Mucosa of descending colon (tissue), 3 donors: Measurements from ENCODE around the gene ALPI. TPM values are rescaled to one million over a fixed set of nuclear protein-coding genes. Genes with fewer than 3 reads are reported as not detected.

Source experiments
- ATAC-seq: fragments of 200-7000 bp; cut with Tn5 transposase; one replicate; pipeline ENCODE4 v1.9.1; 2020; ENCODE audit warnings: mild to moderate bottlenecking, moderate library complexity
- DNase-seq, 3 donors: peaks; one replicate each; pipeline ENCODE4 v3.0.0-alpha.2; 2020
- H3K36me3 ChIP-seq: fragments of 200-600 bp; one replicate; pipeline ENCODE4 v1.8.0; 2021; ENCODE audit warnings: low read depth, mild to moderate bottlenecking
- H3K4me1 ChIP-seq: fragments of 200-600 bp; one replicate; pipeline ENCODE4 v1.8.0; 2021; ENCODE audit warnings: low read depth, mild to moderate bottlenecking
- H3K4me3 ChIP-seq: fragments of 200-600 bp; one replicate; pipeline ENCODE4 v1.8.0; 2021; ENCODE audit warnings: mild to moderate bottlenecking
- H3K9me3 ChIP-seq: fragments of 200-600 bp; one replicate; pipeline ENCODE4 v1.8.0; 2021; ENCODE audit warnings: mild to moderate bottlenecking
- CTCF ChIP-seq: fragments of 200-600 bp; IDR thresholded peaks from one replicate; pipeline ENCODE4 v1.8.0; 2022; ENCODE audit warnings: antibody characterized with exemption, mild to moderate bottlenecking
- intact Hi-C, 2 donors: fragments of 100-400 bp; cut with DNase I in 1 of 2; cut with micrococcal nuclease in 1 of 2; formaldehyde crosslinking; loops; one replicate each; pipeline versions ENCODE4 v1.11.0 to v1.11.1; 2022; cut with DNase I, micrococcal nuclease
- total RNA-seq, 3 donors: library from RNA; stranded (reverse); fragmentation: NEBNext Ultra II Directional in 2 of 3; extraction: Animal tissue kit (Norgen Biotek cat#: 25700) in 2 of 3; gene quantifications; one replicate each; pipeline versions ENCODE4 v1.2.1 to v1.2.4, GENCODE V29; 2021 to 2023
- donor health status: DM: no; HTN: no; CAD: no; lungs with moderate emphysema.
- donor health status: DM: no; HTN: no; CAD: no.
- donor health status: DM: no; HTN: yes; CAD: no.

The ALPI gene
- total RNA-seq, 3 donors from 2014 or later = 8.5 to 24.6 (median 24.4) TPM

- Histone ChIP-seq H3K4me3 (no peak overlapping the region), H3K36me3 (no peaks in the 10 kb centered on the region), H3K9me3 (no peaks in the 10 kb centered on the region), H3K4me1 (peaks cover 9% of the 10 kb centered on the region)
- ATAC-seq (no peak), DNase-seq (peak in 1 of 3 donors; percentile 10)
- intact Hi-C loops = no loop called here
- no peak for TF ChIP-seq CTCF
Observed at GRCh38 chr2:232459419-232460035, 3.6 kb downstream of the ALPI start.

- Histone ChIP-seq H3K36me3 (no peaks in the 10 kb centered on the region), H3K4me3 (no peak overlapping the region), H3K4me1 (peaks cover 9% of the 10 kb centered on the region), H3K9me3 (no peaks in the 10 kb centered on the region)
- ATAC-seq (no peak), DNase-seq (no peak)
- no peak for TF ChIP-seq CTCF
- intact Hi-C loops = no loop called here
Observed at GRCh38 chr2:232460171-232460570, 4.2 kb downstream of the ALPI start.

GRCh38 chr2:232463701-232464543 is 8.0 kb downstream of the ALPI start:
- DNase-seq = peak in 1 of 3 donors; percentile 6
- intact Hi-C loops = no loop called here
- no peak for TF ChIP-seq CTCF
- H3K4me3 ChIP-seq = no peak overlapping the region
- no peak for ATAC-seq
- H3K9me3 ChIP-seq = no peaks in the 10 kb centered on the region
- no peaks in the 10 kb centered on the region for H3K36me3 ChIP-seq
- H3K4me1 ChIP-seq = no peaks in the 10 kb centered on the region

- intact Hi-C loops = no loop called here
- no peak for DNase-seq
- TF ChIP-seq CTCF = no peak
- no peaks in the 10 kb centered on the region for H3K9me3 ChIP-seq
- H3K4me1 ChIP-seq = no peaks in the 10 kb centered on the region
- no peaks in the 10 kb centered on the region for H3K36me3 ChIP-seq
- ATAC-seq = no peak
- no peak overlapping the region for H3K4me3 ChIP-seq
Observed at GRCh38 chr2:232464544-232464885, 8.6 kb downstream of the ALPI start.

GRCh38 chr2:232465061-232465460 is 9.1 kb downstream of the ALPI start:
- Histone ChIP-seq H3K4me3 (no peak overlapping the region), H3K9me3 (no peaks in the 10 kb centered on the region), H3K36me3 (no peaks in the 10 kb centered on the region), H3K4me1 (no peaks in the 10 kb centered on the region)
- TF ChIP-seq CTCF = no peak
- intact Hi-C loops = no loop called here
- peak in 1 of 3 donors; percentile 11 for DNase-seq
- no peak for ATAC-seq
